ENCODE results near the gene FOXF1.

Gene FOXF1

DNA sequence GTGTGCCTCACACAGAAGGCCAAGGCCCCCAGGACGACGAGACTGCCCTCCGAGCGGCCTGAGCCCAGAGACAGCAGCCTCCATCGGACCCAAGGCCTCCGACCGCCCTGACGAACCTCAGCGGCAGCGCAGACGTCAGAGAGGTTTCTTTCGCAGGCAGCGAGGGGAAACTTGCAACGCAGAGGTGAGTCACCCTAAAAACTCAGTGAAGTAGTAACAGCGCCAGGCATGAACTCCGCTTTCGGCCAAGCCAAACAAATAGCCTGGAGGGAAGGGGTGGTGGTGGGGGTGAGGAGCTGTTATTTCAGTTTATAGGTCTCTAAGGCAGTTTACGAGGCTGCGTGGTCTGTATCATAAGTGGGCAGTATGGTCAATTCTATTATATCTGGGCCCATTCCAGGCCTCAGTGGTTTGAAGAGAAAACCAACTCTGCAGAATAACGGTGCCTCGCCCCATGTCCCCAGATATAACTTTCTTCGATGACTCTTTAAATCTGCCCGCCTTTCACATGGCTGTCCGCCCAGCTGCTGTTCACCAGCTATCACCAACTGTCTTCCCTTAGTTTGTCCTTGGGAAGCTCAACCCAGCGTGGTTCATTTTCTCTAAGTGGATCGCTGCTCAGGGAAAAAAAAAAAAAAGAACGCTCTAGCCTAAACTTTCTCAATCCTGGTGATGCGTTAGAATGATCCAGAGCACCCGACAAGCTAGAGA, 43.5 kb upstream of the FOXF1 start:
- Histone ChIP-seq H3K9me3 (no peaks in the 10 kb centered on the region), H3K4me1 (ENCODE audit: control insufficient read depth in 1 of 2, insufficient read depth in 1 of 2, low read depth in 1 of 2, low read length in 1 of 2) (no peaks in the 10 kb centered on the region), H3K4me3 (ENCODE audit: low read depth in 1 of 2, low read length in 1 of 2) (no peak overlapping the region), H3K27me3 (peaks cover 4% of the 10 kb centered on the region), H3K27ac (no peak overlapping the region), H3K36me3 (no peaks in the 10 kb centered on the region)
- TF ChIP-seq, protein P1, sequence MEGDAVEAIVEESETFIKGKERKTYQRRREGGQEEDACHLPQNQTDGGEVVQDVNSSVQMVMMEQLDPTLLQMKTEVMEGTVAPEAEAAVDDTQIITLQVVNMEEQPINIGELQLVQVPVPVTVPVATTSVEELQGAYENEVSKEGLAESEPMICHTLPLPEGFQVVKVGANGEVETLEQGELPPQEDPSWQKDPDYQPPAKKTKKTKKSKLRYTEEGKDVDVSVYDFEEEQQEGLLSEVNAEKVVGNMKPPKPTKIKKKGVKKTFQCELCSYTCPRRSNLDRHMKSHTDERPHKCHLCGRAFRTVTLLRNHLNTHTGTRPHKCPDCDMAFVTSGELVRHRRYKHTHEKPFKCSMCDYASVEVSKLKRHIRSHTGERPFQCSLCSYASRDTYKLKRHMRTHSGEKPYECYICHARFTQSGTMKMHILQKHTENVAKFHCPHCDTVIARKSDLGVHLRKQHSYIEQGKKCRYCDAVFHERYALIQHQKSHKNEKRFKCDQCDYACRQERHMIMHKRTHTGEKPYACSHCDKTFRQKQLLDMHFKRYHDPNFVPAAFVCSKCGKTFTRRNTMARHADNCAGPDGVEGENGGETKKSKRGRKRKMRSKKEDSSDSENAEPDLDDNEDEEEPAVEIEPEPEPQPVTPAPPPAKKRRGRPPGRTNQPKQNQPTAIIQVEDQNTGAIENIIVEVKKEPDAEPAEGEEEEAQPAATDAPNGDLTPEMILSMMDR (IDR thresholded peaks at IDR 0.05): no peak

DNA sequence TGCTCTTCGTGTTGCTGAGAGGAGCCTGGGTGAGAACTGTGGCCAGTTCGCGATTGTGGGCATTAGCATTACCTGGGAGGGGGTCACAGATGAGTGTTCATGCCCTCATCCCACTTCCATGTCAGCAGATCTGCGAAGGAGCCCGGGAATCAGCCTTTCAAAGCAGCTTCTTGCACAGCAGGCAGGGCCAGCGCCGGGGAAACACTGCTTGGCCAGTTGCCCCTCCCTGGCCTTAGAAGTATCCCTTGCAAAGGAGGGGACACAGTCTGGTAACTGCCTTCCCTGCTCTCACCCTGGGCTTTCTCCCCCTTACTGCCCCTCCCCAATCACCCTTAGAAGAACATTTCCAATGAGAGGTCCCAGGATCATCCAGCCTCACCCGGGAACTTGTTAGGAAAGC, 42.8 kb upstream of the FOXF1 start:
- no peak overlapping the region for H3K27ac ChIP-seq
- no peaks in the 10 kb centered on the region for H3K36me3 ChIP-seq
- H3K4me1 ChIP-seq (ENCODE audit: control insufficient read depth in 1 of 2, insufficient read depth in 1 of 2, low read depth in 1 of 2, low read length in 1 of 2): no peaks in the 10 kb centered on the region
- peaks cover 4% of the 10 kb centered on the region for H3K27me3 ChIP-seq
- H3K4me3 ChIP-seq (ENCODE audit: low read depth in 1 of 2, low read length in 1 of 2): no peak overlapping the region
- no peaks in the 10 kb centered on the region for H3K9me3 ChIP-seq
- TF ChIP-seq, protein P1 (IDR thresholded peaks at IDR 0.05): no peak

DNA sequence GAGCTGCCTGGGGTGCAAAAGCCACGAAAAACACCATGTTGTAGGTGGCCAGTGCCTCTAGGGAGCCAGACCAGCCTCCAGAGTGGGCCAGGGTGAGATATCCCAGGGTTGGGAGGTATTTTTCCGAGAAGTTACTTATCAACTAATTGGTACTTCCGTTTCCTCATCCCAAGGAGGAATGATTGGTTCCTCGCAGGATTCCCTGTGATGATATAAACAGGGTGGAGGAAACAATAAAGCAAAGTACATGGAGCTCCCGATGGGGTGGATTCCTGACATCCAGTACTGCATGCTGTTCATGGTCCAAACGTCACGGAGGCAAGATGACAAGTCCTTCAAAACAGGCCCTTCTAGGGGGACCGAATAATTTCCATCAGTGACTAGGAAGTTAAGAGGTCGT, 39.4 kb upstream of the FOXF1 start:
- Histone ChIP-seq H3K4me3 (ENCODE audit: low read depth in 1 of 2, low read length in 1 of 2) (no peak overlapping the region), H3K36me3 (no peaks in the 10 kb centered on the region), H3K27ac (no peak overlapping the region), H3K27me3 (peaks cover 33% of the 10 kb centered on the region), H3K4me1 (ENCODE audit: control insufficient read depth in 1 of 2, insufficient read depth in 1 of 2, low read depth in 1 of 2, low read length in 1 of 2) (no peaks in the 10 kb centered on the region), H3K9me3 (no peaks in the 10 kb centered on the region)
- TF ChIP-seq, protein P1 (IDR thresholded peaks at IDR 0.05): no peak

DNA sequence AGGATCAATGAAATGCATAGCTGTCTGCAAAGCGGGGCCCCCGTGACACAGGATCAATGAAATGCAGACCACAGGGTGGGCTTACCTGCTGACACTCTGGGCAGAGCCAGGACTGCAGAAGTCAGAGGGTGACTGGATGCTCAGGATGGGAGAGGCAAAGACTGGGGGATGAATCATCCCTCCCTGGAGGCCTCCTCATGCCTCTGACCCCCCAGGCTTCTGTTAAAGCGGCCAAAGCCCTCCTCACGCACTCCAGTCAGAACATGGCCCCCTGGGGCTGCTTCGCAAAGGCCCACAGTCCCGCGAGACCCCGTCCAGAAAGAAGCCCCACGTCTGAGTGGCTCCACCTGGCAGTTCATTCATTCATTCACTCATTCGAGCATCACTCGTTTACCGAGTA, 38.4 kb upstream of the FOXF1 start:
- Histone ChIP-seq H3K27me3 (peaks cover 42% of the 10 kb centered on the region), H3K36me3 (no peaks in the 10 kb centered on the region)
- TF ChIP-seq, protein P1 (IDR thresholded peaks at IDR 0.05): no peak

DNA sequence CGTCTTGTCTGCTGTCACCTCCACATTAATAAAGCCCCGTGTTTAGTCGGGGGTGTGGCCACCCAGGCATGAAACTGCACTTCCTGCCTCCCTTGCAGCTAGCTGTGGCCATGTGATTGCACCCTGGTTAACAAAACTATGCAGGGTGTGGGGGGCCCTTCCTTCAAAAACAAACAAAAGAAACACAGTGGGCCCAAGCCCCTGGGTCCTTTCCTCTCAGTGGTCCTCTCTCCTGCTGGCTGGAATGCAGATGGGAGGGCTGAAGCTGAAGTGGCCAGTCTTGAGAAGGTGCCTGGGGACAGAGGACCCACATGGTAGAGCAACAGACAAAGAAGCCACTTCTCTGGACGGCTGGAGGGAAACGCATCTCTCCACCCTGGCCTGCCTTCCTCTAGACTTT, 38.0 kb upstream of the FOXF1 start:
- TF ChIP-seq, protein P1 (IDR thresholded peaks at IDR 0.05): no peak
- Histone ChIP-seq H3K4me3 (ENCODE audit: low read depth in 1 of 2, low read length in 1 of 2) (no peak overlapping the region), H3K27me3 (peaks cover 47% of the 10 kb centered on the region), H3K4me1 (ENCODE audit: control insufficient read depth in 1 of 2, insufficient read depth in 1 of 2, low read depth in 1 of 2, low read length in 1 of 2) (no peaks in the 10 kb centered on the region), H3K27ac (no peak overlapping the region), H3K9me3 (no peaks in the 10 kb centered on the region), H3K36me3 (no peaks in the 10 kb centered on the region)

More for the DNA sequence above, 38.4 kb upstream of the FOXF1 start:
- H3K4me3 ChIP-seq (ENCODE audit: low read depth in 1 of 2, low read length in 1 of 2): no peak overlapping the region
- no peaks in the 10 kb centered on the region for H3K9me3 ChIP-seq
- no peaks in the 10 kb centered on the region for H3K4me1 ChIP-seq (ENCODE audit: control insufficient read depth in 1 of 2, insufficient read depth in 1 of 2, low read depth in 1 of 2, low read length in 1 of 2)
- H3K27ac ChIP-seq: no peak overlapping the region
